ENCODE data around the gene TSPOAP1.

- no peak for TF ChIP-seq CTCF (IDR thresholded peaks at IDR 0.05)
- TF ChIP-seq POLR2AphosphoS5 (IDR thresholded peaks at IDR 0.05) = no peak
Observed at GRCh38 chr17:58330538-58330996, 2.0 kb upstream of the TSPOAP1 start.
